K562 (cell line): ENCODE data around the gene DYNLL1. TPM values are rescaled to one million over a fixed set of nuclear protein-coding genes. Genes with fewer than 3 reads are reported as not detected.

Experiments
- ATAC-seq: fragments of 200-7000 bp; cut with Tn5 transposase; 3 replicates; pipeline ENCODE4 v1.9.1; 2020; ENCODE audit warnings: moderate library complexity
- BruUV-seq: library from RNA; stranded (reverse); fragments of 400-500 nt; replicated peaks from 2 replicates; lab custom pipeline; 2021; lab: Mats Ljungman, UMichigan
- CTCF ChIA-PET: fragments of 300-600 bp; formaldehyde crosslinking; extraction: SDS; loops from one replicate; lab custom pipeline; 2021; ENCODE audit warnings: low intra/inter-chr PET ratio; lab: Yijun Ruan, JAX
- POLR2A ChIA-PET: fragments of 300-600, 350-650 bp; sonication (Branson Sonifier 250); formaldehyde crosslinking; extraction: SDS; loops from one replicate; lab custom pipeline; 2021; ENCODE audit warnings: antibody characterized with exemption, inconsistent platforms; lab: Yijun Ruan, JAX
- DNase-seq, 4 experiments: peaks; one replicate each; pipeline versions ENCODE4 v3.0.0 to v3.0.0-alpha.2; 2011 to 2018; ENCODE audit warnings: low spot score in 3 of 4, mixed read lengths in 3 of 4; ENCODE audit errors: extremely low read depth in 1 of 4
- FAIRE-seq: peaks from 2 replicates; lab custom pipeline; 2011; peaks lifted over from hg19 to GRCh38; lab: Jason Lieb, UNC
- H2AFZ ChIP-seq: 2 replicates; pipeline ENCODE4 v1.6.0; 2011; ENCODE audit warnings: low read depth, low read length, control low read depth, inconsistent platforms
- H3K27ac ChIP-seq: fragments of 200-600 bp; 3 replicates; pipeline ENCODE4 v1.8.0; 2011; ENCODE audit warnings: low read depth, mild to moderate bottlenecking, control low read depth, inconsistent platforms, low read length, moderate library complexity, mixed read lengths; ENCODE audit errors: extremely low read depth
- H3K27me3 ChIP-seq, 2 experiments: fragments of 300-600 bp in 1 of 2; 2 replicates in 1 of 2; 3 replicates in 1 of 2; pipeline versions ENCODE4 v1.6.0 to v1.8.0; 2011; ENCODE audit warnings: inconsistent platforms in 2 of 2, low read length in 2 of 2, mild to moderate bottlenecking in 1 of 2, mixed read lengths in 1 of 2, moderate library complexity in 1 of 2; ENCODE audit not compliant: control insufficient read depth in 2 of 2, insufficient read depth in 2 of 2
- H3K36me3 ChIP-seq: fragments of 300-600 bp; 3 replicates; pipeline ENCODE4 v1.8.0; 2011; ENCODE audit warnings: mild to moderate bottlenecking, low read length, inconsistent platforms; ENCODE audit not compliant: control insufficient read depth, insufficient read depth
- H3K4me1 ChIP-seq, 2 experiments: fragments of 200-600 bp in 1 of 2; replicated peaks in 1 of 2; 2 replicates in 1 of 2; 3 replicates in 1 of 2; pipeline versions ENCODE4 v1.5.1 to v1.8.0; 2011; ENCODE audit warnings: inconsistent platforms in 2 of 2, low read length in 2 of 2, mild to moderate bottlenecking in 1 of 2, mixed read lengths in 1 of 2, moderate library complexity in 1 of 2; ENCODE audit not compliant: control insufficient read depth in 2 of 2, insufficient read depth in 2 of 2
- H3K4me2 ChIP-seq: 2 replicates; pipeline ENCODE4 v1.6.1; 2011; ENCODE audit warnings: low read length, control low read depth, inconsistent platforms, mixed read lengths; ENCODE audit not compliant: insufficient read depth
- H3K4me3 ChIP-seq: fragments of 200-600 bp; sonication (generic), shearing (Covaris generic); 2 replicates; pipeline ENCODE4 v1.5.1; 2016; ENCODE audit warnings: control low read depth, inconsistent platforms
- H3K79me2 ChIP-seq: fragments of 200-600 bp; 3 replicates; pipeline ENCODE4 v1.8.0; 2011; ENCODE audit warnings: low read length, inconsistent platforms; ENCODE audit not compliant: control insufficient read depth, insufficient read depth
- H3K9ac ChIP-seq, 2 experiments: 2 replicates each; pipeline versions ENCODE4 v1.6.0 to v1.6.1; 2011; ENCODE audit warnings: low read depth in 2 of 2, low read length in 2 of 2, control low read depth in 1 of 2, inconsistent platforms in 1 of 2, mild to moderate bottlenecking in 1 of 2, mixed read lengths in 1 of 2; ENCODE audit not compliant: insufficient read depth in 1 of 2
- H3K9me1 ChIP-seq: one replicate; pipeline ENCODE4 v1.6.0; 2011; ENCODE audit warnings: inconsistent platforms, mild to moderate bottlenecking, low read length, moderate library complexity; ENCODE audit not compliant: control insufficient read depth, insufficient read depth
- H3K9me3 ChIP-seq: replicated peaks from 2 replicates; pipeline ENCODE4 v1.5.1; 2011; ENCODE audit warnings: low read depth, low read length, inconsistent platforms; ENCODE audit not compliant: control insufficient read depth, insufficient read depth
- H4K20me1 ChIP-seq: replicated peaks from 2 replicates; pipeline ENCODE4 v1.6.1; 2011; ENCODE audit warnings: low read length, inconsistent platforms, mixed read lengths; ENCODE audit not compliant: control insufficient read depth, insufficient read depth
- MYC ChIP-seq, 2 experiments: fragments of 250-450 bp in 1 of 2; sonication (Bioruptor Pico) in 1 of 2; IDR thresholded peaks; 2 replicates each; pipeline versions ENCODE4 v1.5.1 to v1.6.1; 2012 to 2021; ENCODE audit warnings: low read depth in 2 of 2, borderline replicate concordance in 1 of 2, improper control_type of control experiment in 1 of 2, low read length in 1 of 2, mild to moderate bottlenecking in 1 of 2, moderate library complexity in 1 of 2
- NR2C1 ChIP-seq, 2 experiments: fragments of 450-650 bp; IDR thresholded peaks; 2 replicates each; pipeline ENCODE4 v1.6.1; 2017; ENCODE audit warnings: mild to moderate bottlenecking in 2 of 2, antibody characterized with exemption in 1 of 2, inconsistent platforms in 1 of 2, missing compliant biosample characterization in 1 of 2, missing genetic modification characterization in 1 of 2
- NR2C2 ChIP-seq, 2 experiments: fragments of 200-800 bp in 1 of 2; sonication (Bioruptor generic) in 1 of 2; sonication (generic) in 1 of 2; formaldehyde crosslinking in 1 of 2; IDR thresholded peaks; 2 replicates each; pipeline versions ENCODE4 v1.6.1 to v1.8.0; 2016 to 2022; ENCODE audit warnings: mild to moderate bottlenecking in 1 of 2, missing compliant biosample characterization in 1 of 2, missing genetic modification characterization in 1 of 2, missing genetic modification reagents in 1 of 2
- SMARCE1 ChIP-seq: fragments of 450-650 bp; IDR thresholded peaks from 2 replicates; pipeline ENCODE4 v1.7.1; 2016; ENCODE audit warnings: mild to moderate bottlenecking
- WGBS: fragments of 100-300 bp; shearing (Covaris generic); methylation state at CpG from one replicate; pipeline ENCODE4 v1.1.6; 2016; ENCODE audit warnings: low coverage, mixed read lengths; ENCODE audit not compliant: insufficient coverage; ENCODE audit errors: missing lambda C conversion rate; 5-methylcytosine and 5-hydroxymethylcytosine counted together
- in situ Hi-C: fragments of 300-500 bp; cut with MboI; formaldehyde crosslinking; loops from 4 replicates; pipeline ENCODE4 v1.15.0; 2018; ENCODE audit warnings: inconsistent platforms, mixed read lengths
- intact Hi-C: fragments of 100-400 bp; cut with micrococcal nuclease; formaldehyde crosslinking; loops from 2 replicates; pipeline ENCODE4 v1.14.2; 2022
- polyA plus RNA-seq, 8 experiments: library from polyadenylated mRNA; depleted of rRNA in 4 of 8; stranded (reverse) in 5 of 8; unstranded in 3 of 8; fragments of >200 nt; fragmentation: Nextera tagmentation in 2 of 8; fragmentation: Illumina TruSeq in 1 of 8; extraction: Ambion mirVana in 2 of 8; extraction: Trizol in 1 of 8; gene quantifications; 2 replicates each; pipeline versions ENCODE4 v1.2.1 to v1.2.3, GENCODE V29; 2011 to 2014; ENCODE audit warnings: inconsistent platforms in 1 of 8, missing spikeins in 1 of 8
- total RNA-seq, 7 experiments: library from RNA; depleted of rRNA in 6 of 7; stranded (reverse); fragments of >200 nt in 6 of 7; fragmentation: Illumina TruSeq in 2 of 7; extraction: Trizol in 2 of 7; gene quantifications; 2 replicates each; pipeline versions ENCODE4 v1.2.1 to v1.2.3, GENCODE V29; 2011 to 2021; ENCODE audit warnings: low replicate concordance in 1 of 7
- TF ChIP-seq, protein P1 (sequence below): sonication (generic); formaldehyde crosslinking; IDR thresholded peaks from 2 replicates; pipeline ENCODE4 v1.8.1; 2023; ENCODE audit warnings: mild to moderate bottlenecking, missing genetic modification reagents

The DYNLL1 gene
- total and polyA plus RNA-seq, 9 of the 15 experiments (the other 6 are each of a cell fraction or from before 2014, with no cell fraction given): 303 to 1,112 (median 468) TPM

DNA sequence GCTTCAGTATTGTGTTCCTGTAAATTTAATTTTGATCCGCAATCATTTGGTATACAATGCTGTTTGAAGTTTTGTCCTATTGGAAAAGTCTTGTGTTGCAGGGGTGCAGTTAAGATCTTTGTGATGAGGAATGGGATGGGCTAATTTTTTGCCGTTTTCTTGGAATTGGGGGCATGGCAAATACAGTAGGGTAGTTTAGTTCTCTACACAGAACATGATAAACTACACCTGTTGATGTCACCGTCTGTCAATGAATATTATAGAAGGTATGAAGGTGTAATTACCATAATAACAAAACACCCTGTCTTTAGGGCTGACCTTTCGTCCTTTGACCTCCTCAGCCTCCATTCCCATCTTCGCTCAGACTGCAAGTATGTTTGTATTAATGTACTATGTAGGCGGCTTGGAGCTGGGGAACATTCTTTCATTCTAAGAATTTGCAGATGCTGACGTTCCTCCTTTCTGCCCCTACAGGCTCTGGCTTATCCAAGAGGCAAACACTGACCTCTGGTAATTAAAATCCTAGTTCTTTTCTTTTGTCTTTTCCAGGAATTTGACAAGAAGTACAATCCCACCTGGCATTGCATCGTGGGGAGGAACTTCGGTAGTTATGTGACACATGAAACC lies 1.7 kb downstream of the DYNLL1 start:
- Histone ChIP-seq H2AFZ (no peak overlapping the region), H3K27me3 (no peaks in the 10 kb centered on the region), H3K9me3 (0 out of 2 replicates have a peak, but pooled peaks cover 2% of the 10 kb centered on the region), H3K79me2 (peaks cover 43% of the 10 kb centered on the region), H3K9ac (peak overlapping the region in 1 of 2 experiments; percentile 77; a peak in 2 of 4 replicates), H3K27ac (0 out of 3 replicates have a peak overlapping the region, but pooled peaks have one; percentile 86), H3K4me2 (peak overlapping the region; percentile 96), H3K36me3 (peaks cover 24% of the 10 kb centered on the region; the same call in 2 of the 3 replicates), H4K20me1 (peaks cover 12% of the 10 kb centered on the region; the same call in 1 of the 2 replicates), H3K9me1 (no peaks in the 10 kb centered on the region), H3K4me1 (peaks cover 2 to 15% of the 10 kb centered on the region in 2 experiments; a peak in 3 of 5 replicates), H3K4me3 (peak overlapping the region; percentile 97)
- in situ Hi-C loops (no loop called here), intact Hi-C loops (loop anchor here (2.0 kb wide), 1 partner anchor 43 kb away; no protein-coding TSS in a partner anchor)
- no peak for DNase-seq
- no TSS peak for BruUV-seq
- POLR2A ChIA-PET: interaction anchor here (0.5 to 4.6 kb wide), 8 partner anchors 8 to 43 kb away, joined by 3 to 21 read pairs (median 6); a partner anchor contains a TSS
- FAIRE-seq: no peak
- 25% methylated on average over 9 of the region's 9 CpGs for WGBS
- no peak for ATAC-seq
- CTCF ChIA-PET: interaction anchor here (1.0 kb wide), 1 partner anchor 25 kb away, joined by 3 read pairs; no protein-coding TSS in a partner anchor
- TF ChIP-seq SMARCE1 (no peak), NR2C2 (CRISPR knock-in tag; IDR thresholded peaks at IDR 0.05) (no peak), NR2C2 (tag; IDR thresholded peaks at IDR 0.05) (peak; percentile 54), NR2C1 (IDR thresholded peaks at IDR 0.05) (no peak), NR2C1 (tag; IDR thresholded peaks at IDR 0.05) (peak; percentile 40), MYC (IDR thresholded peaks at IDR 0.05; ENCODE audit: low read depth, low read length) (no peak), MYC (CRISPR knock-in tag; IDR thresholded peaks at IDR 0.05; ENCODE audit: borderline replicate concordance, low read depth) (no peak)
- TF ChIP-seq, protein P1, sequence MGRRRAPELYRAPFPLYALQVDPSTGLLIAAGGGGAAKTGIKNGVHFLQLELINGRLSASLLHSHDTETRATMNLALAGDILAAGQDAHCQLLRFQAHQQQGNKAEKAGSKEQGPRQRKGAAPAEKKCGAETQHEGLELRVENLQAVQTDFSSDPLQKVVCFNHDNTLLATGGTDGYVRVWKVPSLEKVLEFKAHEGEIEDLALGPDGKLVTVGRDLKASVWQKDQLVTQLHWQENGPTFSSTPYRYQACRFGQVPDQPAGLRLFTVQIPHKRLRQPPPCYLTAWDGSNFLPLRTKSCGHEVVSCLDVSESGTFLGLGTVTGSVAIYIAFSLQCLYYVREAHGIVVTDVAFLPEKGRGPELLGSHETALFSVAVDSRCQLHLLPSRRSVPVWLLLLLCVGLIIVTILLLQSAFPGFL (CRISPR knock-in tag): no peak
